Peyer's patch (tissue), 4 donors: ENCODE data around the gene SPIC. TPM values are rescaled to one million over a fixed set of nuclear protein-coding genes. Genes with fewer than 3 reads are reported as not detected.

Experiments used
- DNase-seq, 3 donors: peaks; one replicate each; pipeline ENCODE4 v3.0.0-alpha.2; 2017 to 2019
- H3K27ac ChIP-seq, 4 donors: fragments of 200-600 bp; sonication (generic); one replicate each; pipeline ENCODE4 v1.5.1; 2016 to 2019
- H3K27me3 ChIP-seq, 2 donors: fragments of 200-600 bp; sonication (generic); one replicate each; pipeline ENCODE4 v1.5.1; 2019
- H3K36me3 ChIP-seq, 3 donors: fragments of 200-600 bp; sonication (generic); one replicate each; pipeline ENCODE4 v1.5.1; 2016 to 2019
- H3K4me1 ChIP-seq, 4 donors: fragments of 200-600 bp; sonication (generic); one replicate each; pipeline ENCODE4 v1.5.1; 2016 to 2019
- H3K4me3 ChIP-seq, 4 donors: fragments of 200-600 bp; sonication (generic); 1 replicate in 3 of 4; 2 replicates in 1 of 4; pipeline ENCODE4 v1.5.1; 2016 to 2019; ENCODE audit warnings: mild to moderate bottlenecking in 1 of 4
- H3K9me3 ChIP-seq, 4 donors: fragments of 200-600 bp; sonication (generic); one replicate each; pipeline ENCODE4 v1.5.1; 2016 to 2019; ENCODE audit warnings: mild to moderate bottlenecking in 1 of 4
- POLR2A ChIP-seq, 2 donors: fragments of 450-650 bp; IDR thresholded peaks; one replicate each; pipeline ENCODE4 v1.5.1; 2017; ENCODE audit warnings: antibody characterized with exemption in 2 of 2, mild to moderate bottlenecking in 2 of 2, moderate library complexity in 2 of 2
- total RNA-seq, 4 donors: library from RNA; depleted of rRNA; stranded (reverse); fragments of >200 nt; gene quantifications; one replicate each; pipeline ENCODE4 v1.1.0, GENCODE V29; 2016
- TF ChIP-seq, protein P1 (sequence below), 6 experiments: fragments of 450-650 bp in 4 of 6; fragments of 200-600 bp in 2 of 6; sonication (generic) in 1 of 6; IDR thresholded peaks; one replicate each; pipeline ENCODE4 v1.5.1; 2017 to 2019; ENCODE audit warnings: antibody characterized with exemption in 6 of 6, mild to moderate bottlenecking in 3 of 6, moderate library complexity in 1 of 6

Gene SPIC
- total RNA-seq, 4 donors from 2014 or later: not detected

DNA sequence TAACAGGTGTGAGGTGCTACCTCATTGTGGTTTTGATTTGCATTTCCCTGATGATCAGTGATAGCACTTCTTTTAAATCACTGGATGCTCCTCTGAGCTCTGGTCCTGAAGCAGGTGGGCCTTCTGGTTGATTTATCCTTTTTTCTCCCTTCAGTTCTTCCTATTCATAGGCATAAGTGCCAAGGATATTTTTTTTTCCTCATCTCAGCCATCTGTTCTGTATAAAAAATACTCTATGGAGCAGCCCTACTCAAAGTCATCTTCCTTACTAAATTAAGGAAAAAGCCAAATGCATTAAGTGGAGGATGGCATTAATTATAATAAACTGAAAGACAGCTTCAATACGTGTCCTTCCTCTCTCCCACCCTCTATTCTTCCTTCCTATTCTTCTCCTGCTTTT, 18.4 kb downstream of the SPIC start:
- H3K9me3 ChIP-seq: no peaks in the 10 kb centered on the region
- H3K4me3 ChIP-seq: no peak overlapping the region
- TF ChIP-seq, protein P1, sequence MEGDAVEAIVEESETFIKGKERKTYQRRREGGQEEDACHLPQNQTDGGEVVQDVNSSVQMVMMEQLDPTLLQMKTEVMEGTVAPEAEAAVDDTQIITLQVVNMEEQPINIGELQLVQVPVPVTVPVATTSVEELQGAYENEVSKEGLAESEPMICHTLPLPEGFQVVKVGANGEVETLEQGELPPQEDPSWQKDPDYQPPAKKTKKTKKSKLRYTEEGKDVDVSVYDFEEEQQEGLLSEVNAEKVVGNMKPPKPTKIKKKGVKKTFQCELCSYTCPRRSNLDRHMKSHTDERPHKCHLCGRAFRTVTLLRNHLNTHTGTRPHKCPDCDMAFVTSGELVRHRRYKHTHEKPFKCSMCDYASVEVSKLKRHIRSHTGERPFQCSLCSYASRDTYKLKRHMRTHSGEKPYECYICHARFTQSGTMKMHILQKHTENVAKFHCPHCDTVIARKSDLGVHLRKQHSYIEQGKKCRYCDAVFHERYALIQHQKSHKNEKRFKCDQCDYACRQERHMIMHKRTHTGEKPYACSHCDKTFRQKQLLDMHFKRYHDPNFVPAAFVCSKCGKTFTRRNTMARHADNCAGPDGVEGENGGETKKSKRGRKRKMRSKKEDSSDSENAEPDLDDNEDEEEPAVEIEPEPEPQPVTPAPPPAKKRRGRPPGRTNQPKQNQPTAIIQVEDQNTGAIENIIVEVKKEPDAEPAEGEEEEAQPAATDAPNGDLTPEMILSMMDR (IDR thresholded peaks at IDR 0.05): no peak
- no peak for TF ChIP-seq POLR2A (IDR thresholded peaks at IDR 0.05)
- no peaks in the 10 kb centered on the region for H3K27me3 ChIP-seq
- no peak for DNase-seq
- H3K36me3 ChIP-seq: no peaks in the 10 kb centered on the region
- no peaks in the 10 kb centered on the region for H3K4me1 ChIP-seq
- no peak overlapping the region for H3K27ac ChIP-seq

DNA sequence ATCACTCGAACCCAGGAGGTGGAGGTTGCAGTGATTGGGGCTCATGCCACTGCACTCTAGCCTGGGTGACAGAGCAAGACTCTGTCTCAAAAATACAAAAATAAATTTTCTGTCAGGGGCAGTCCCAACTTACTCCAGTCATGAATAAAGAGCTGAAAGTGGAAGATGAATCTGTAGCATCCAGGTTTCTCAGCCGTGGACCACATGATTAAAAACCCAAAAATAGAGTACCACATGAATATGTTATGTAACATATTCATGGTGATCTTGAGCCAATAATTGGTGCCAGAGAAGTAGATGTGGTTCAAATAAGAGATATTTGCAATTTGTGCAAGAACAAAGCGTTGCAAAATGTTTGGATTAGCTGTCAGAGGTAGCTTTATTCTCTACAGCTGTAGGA, 23.1 kb downstream of the SPIC start:
- H3K4me3 ChIP-seq: no peak overlapping the region
- DNase-seq: no peak
- H3K36me3 ChIP-seq: no peaks in the 10 kb centered on the region
- H3K27ac ChIP-seq: no peak overlapping the region
- H3K4me1 ChIP-seq: peaks cover 0 to 5% (median 2%) of the 10 kb centered on the region in 4 donors
- TF ChIP-seq POLR2A (IDR thresholded peaks at IDR 0.05): no peak
- TF ChIP-seq, protein P1 (IDR thresholded peaks at IDR 0.05): no peak
- H3K9me3 ChIP-seq: no peaks in the 10 kb centered on the region
- H3K27me3 ChIP-seq: no peaks in the 10 kb centered on the region

DNA sequence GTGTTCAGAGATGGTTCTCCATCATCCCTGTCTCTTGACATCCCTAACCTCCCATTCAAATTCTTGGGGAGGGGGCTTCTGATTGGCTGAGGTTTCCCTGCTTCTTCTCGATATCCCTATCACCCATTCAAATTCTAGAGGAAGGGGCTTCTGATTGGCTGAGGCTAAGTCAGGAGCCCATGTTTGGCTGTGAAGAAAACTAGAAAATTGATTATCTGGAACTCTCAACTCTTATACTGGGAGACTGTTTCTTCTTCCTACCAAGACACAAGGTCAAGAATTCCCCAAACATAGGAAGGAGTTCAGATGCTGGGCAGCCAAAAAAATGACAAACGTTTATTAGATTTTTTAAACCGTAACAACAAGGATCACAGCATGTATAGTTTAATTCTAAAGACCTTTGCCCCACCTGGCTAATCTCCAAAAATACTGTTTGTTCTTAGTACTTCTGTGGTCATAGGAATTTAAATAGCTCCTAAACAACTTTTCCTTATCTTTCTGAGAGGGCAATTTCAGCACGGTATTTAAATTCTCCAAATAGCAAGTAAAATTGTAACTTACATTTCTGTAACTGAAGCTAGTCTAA, 26.4 kb downstream of the SPIC start:
- no peaks in the 10 kb centered on the region for H3K9me3 ChIP-seq
- no peaks in the 10 kb centered on the region for H3K27me3 ChIP-seq
- no peaks in the 10 kb centered on the region for H3K36me3 ChIP-seq
- no peak overlapping the region for H3K4me3 ChIP-seq
- no peak for DNase-seq
- no peak overlapping the region for H3K27ac ChIP-seq
- peaks cover 0 to 5% (median 2%) of the 10 kb centered on the region in 4 donors for H3K4me1 ChIP-seq
- no peak for TF ChIP-seq POLR2A (IDR thresholded peaks at IDR 0.05)
- TF ChIP-seq, protein P1 (IDR thresholded peaks at IDR 0.05): no peak

DNA sequence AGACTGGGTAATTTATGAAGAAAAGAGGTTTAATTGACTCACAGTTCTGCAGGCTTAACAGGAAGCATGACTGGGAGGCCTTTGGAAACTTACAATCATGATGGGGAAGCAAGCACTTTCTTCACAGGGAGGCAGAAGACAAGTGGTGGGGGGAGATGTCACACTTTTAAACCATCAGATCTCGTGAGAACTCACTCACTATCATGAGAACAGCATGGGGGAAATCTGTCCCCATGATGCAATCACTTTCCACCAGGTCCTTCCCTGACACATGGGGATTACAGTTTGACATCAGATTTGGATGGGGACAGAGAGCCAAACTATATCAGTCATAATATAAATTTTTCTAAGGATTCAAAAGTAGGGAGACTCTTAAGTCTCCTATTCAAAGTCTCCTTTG, 46.0 kb downstream of the SPIC start:
- DNase-seq: no peak
- H3K27me3 ChIP-seq: no peaks in the 10 kb centered on the region
- H3K4me1 ChIP-seq: no peaks in the 10 kb centered on the region
- no peaks in the 10 kb centered on the region for H3K36me3 ChIP-seq
- no peaks in the 10 kb centered on the region for H3K9me3 ChIP-seq
- no peak overlapping the region for H3K27ac ChIP-seq
- H3K4me3 ChIP-seq: no peak overlapping the region
- TF ChIP-seq POLR2A (IDR thresholded peaks at IDR 0.05): no peak
- TF ChIP-seq, protein P1 (IDR thresholded peaks at IDR 0.05): no peak

DNA sequence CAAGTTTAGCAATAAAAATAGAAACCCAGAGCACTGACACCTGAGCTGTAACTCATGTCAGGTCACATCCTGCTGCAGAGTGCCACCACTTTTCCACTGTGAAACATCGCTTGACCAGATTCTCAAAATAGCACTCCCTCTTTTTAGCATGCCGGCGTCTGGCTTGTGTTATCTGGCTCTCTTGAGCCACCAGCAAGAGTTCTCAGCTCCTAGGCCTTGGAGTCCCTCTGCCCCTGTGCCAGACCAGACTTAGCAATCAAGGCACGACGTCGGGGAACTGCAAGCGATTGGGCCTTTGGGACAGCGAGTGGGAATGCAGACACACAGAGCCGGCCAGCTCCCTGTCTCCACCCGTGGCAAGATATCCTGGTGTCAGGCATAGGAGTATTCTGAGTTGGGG, 52.5 kb downstream of the SPIC start:
- H3K27me3 ChIP-seq: no peaks in the 10 kb centered on the region
- no peaks in the 10 kb centered on the region for H3K9me3 ChIP-seq
- no peak overlapping the region for H3K27ac ChIP-seq
- no peak overlapping the region for H3K4me3 ChIP-seq
- TF ChIP-seq POLR2A (IDR thresholded peaks at IDR 0.05): no peak
- TF ChIP-seq, protein P1 (IDR thresholded peaks at IDR 0.05): no peak
- DNase-seq: no peak
- H3K36me3 ChIP-seq: no peaks in the 10 kb centered on the region
- no peaks in the 10 kb centered on the region for H3K4me1 ChIP-seq
